Left ventricle myocardium superior (tissue), 1 donor: Measurements from ENCODE around the gene GPRC5B. TPM values are rescaled to one million over a fixed set of nuclear protein-coding genes. Genes with fewer than 3 reads are reported as not detected.
A peak's percentile ranks its signal among the peaks of the same experiment; 100 is the strongest.

ENCODE experiments used
- ATAC-seq: fragments of 200-7000 bp; cut with Tn5 transposase; one replicate; pipeline ENCODE4 v1.9.1; 2020; ENCODE audit warnings: mild to moderate bottlenecking, moderate library complexity
- DNase-seq: peaks from one replicate; pipeline ENCODE4 v3.0.0-alpha.2; 2020
- intact Hi-C: fragments of 100-400 bp; cut with micrococcal nuclease; formaldehyde crosslinking; loops from one replicate; pipeline ENCODE4 v1.11.0; 2022
- long read RNA-seq: library from polyadenylated mRNA; unstranded; transcript quantifications from one replicate; pipeline ENCODE4 v2.0.0, GENCODE V29; 2021
- total RNA-seq: library from RNA; stranded (reverse); fragmentation: NEBNext Ultra II Directional; extraction: Animal tissue kit (Norgen Biotek cat#: 25700); gene quantifications from one replicate; pipeline ENCODE4 v1.2.1, GENCODE V29; 2021
- donor health status: DM: no; HTN: yes; CAD: no; lungs with severe emphysema.

The GPRC5B gene, protein sequence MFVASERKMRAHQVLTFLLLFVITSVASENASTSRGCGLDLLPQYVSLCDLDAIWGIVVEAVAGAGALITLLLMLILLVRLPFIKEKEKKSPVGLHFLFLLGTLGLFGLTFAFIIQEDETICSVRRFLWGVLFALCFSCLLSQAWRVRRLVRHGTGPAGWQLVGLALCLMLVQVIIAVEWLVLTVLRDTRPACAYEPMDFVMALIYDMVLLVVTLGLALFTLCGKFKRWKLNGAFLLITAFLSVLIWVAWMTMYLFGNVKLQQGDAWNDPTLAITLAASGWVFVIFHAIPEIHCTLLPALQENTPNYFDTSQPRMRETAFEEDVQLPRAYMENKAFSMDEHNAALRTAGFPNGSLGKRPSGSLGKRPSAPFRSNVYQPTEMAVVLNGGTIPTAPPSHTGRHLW
- 103 TPM for total RNA-seq
- long read RNA-seq, full-length matches to known transcripts = 104 of 182 reads
- long read RNA-seq, partial matches to known transcripts = 24 of 182 reads
- long read RNA-seq, other reads (novel, unspliced or antisense) = 54 of 182 reads

- intact Hi-C loops = no loop called here
- peak; percentile 83 for DNase-seq
- ATAC-seq = peak; percentile 73
Observed at GRCh38 chr16:19884611-19885450, at the start of gene GPRC5B. Gene GPRC5B, minus strand, starts transcription at chr16:19884848. Its CDS starts 12,003 bp downstream, at chr16:19872845.

GRCh38 chr16:19933740-19934139 is 49.1 kb upstream of the GPRC5B start:
- intact Hi-C loops = no loop called here
- DNase-seq (no peak), ATAC-seq (no peak)

DNA sequence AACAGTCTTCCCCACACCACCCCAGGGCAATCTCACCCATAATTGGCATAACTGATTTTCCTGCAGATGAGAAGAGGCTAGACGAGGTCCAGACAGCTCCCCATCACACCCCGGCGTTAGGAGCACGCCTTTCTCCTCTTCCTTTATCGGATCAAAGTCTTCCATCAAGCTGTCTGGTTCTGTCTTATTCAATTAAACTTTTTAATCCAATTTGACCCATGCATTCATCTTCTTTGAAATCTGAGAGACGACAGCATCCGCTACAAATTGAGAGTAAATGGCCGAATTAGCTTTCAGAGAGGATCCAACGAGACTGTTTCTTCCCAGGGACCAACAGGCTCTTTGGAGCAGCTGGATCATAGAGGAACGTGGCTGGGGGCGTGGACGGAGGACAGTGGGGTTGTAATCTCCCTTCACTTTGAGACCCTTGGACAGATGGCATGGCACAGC is 44.4 kb upstream of the GPRC5B start:
- intact Hi-C loops = no loop called here

DNA sequence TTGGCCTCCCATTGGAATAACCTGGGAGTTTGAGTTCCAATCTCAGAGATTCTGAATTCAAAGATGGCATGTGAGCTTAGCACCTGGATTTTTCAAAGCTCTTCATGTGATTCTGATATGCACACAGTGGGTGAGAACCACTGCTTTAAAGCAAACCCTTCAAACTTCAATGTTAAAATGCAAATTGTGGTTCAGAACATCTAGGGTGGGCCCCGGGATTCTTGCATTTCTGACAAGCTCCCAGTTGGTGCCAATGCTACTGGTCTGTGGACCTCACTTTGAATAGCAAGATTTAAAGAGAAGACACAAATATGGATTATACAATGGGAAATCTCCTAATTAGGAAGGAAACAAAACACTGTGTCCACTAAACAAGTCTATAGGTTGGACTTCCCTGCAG is 43.8 kb upstream of the GPRC5B start:
- intact Hi-C loops = no loop called here
- DNase-seq (no peak), ATAC-seq (no peak)

More for the DNA sequence above, 44.4 kb upstream of the GPRC5B start:
- no peak for ATAC-seq
- DNase-seq = no peak

GRCh38 chr16:19926449-19927390 is 42.1 kb upstream of the GPRC5B start:
- no peak for DNase-seq
- intact Hi-C loops = no loop called here
- no peak for ATAC-seq

GRCh38 chr16:19923396-19923795 is 38.7 kb upstream of the GPRC5B start:
- no peak for ATAC-seq
- no peak for DNase-seq
- intact Hi-C loops = no loop called here

- intact Hi-C loops = no loop called here
- ATAC-seq = no peak
- DNase-seq = no peak
Observed at GRCh38 chr16:19919142-19919541, 34.5 kb upstream of the GPRC5B start.

DNA sequence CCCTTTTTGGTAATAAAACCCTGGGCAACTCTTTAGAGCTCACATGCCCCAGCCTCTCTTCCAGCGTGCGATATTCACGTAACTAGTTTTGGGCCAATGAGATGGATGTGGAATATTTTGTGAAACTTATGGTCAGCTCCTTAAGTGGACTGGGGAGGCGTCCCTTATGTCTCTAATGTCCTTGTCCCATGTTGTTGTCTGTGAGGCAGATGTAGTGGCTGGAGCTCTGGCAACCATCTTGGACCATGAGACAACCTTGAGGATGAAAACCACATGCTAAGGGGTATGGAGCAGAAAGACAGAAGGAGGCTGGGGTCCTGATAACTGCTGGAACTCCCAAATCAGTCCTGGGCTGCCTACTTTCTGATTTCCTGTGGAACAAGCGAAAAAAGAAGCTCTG is 31.4 kb upstream of the GPRC5B start:
- DNase-seq (no peak), ATAC-seq (no peak)
- intact Hi-C loops = no loop called here

- ATAC-seq (no peak), DNase-seq (no peak)
- intact Hi-C loops = no loop called here
Observed at GRCh38 chr16:19914877-19915276, 30.2 kb upstream of the GPRC5B start.

DNA sequence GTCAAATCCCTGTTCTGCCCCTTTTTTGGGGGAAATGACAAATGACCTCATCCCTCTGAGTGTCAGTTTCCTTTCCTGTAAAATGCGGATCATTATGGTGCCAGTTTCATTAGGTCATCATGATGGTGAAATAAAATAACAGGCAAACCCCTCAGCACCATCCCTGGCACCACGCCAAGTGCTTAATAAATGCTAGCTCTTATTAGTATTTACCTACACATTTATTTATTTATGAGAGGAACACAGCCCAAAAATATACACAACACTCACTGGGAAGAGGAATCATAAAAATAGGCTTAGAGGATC is 28.6 kb upstream of the GPRC5B start:
- ATAC-seq (no peak), DNase-seq (no peak)
- intact Hi-C loops = no loop called here

DNA sequence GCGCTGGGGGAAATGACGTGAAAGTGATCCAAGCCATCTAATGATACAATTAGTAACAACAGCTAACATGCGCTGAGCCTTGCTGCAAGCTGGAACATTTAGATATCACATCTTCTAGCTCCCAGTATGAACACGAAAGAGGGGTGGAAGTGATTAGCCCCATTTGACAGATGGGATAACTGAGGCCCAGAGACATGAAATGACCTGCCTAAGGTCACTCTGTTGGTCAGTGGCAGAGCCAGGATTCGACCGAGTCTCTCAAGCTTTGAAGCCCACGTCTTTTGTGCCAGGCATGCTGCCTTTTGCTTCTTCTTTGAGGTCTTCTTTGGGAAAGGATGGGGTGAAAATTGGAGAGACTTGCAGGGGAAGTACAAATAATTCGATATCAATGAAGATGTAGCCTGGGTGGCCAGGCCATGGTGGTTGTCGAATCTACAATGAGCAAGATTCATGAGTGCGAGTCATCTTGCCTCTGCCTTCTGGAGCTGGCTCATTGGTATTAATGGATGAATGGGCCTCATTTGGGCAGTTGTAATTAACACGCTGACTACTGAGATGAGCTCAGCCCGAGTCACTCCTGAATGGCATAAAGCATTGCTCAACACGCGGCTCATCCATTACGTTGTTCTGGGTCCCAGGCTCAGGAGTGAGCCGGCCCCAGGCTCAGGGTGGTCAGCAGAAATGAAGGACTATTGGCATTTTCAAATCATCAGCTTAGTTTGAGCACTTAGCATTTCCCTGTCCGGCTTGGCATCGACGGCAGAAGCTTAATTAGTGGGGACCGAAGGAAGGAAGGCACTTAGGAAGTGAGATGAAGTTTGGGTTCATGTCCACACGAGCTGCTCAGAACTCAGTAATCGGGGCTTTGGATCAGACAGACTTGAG is 28.0 kb upstream of the GPRC5B start:
- ATAC-seq (no peak), DNase-seq (no peak)
- intact Hi-C loops = no loop called here

GRCh38 chr16:19911747-19912454 is 27.3 kb upstream of the GPRC5B start:
- no peak for ATAC-seq
- DNase-seq = no peak
- intact Hi-C loops = no loop called here

DNA sequence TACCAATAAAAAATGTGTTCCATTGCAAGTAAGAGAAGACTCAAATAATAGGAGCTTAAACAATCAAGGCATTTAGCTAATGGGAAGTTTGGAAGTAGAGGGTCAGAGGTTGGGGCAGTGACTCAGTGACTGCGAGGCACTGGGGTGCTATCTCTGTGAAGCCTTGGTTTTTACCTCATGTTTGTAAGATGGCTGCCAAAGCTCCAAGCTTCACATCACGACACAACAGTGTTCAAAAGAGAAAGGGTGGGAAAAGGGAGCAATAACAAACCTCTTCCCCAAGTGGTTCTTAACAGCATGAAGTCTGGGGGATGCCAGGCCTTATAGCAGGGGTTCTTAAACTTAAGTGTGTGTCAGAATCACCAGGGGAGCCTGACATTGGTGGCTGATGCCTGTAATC is 26.6 kb upstream of the GPRC5B start:
- DNase-seq = no peak
- intact Hi-C loops = no loop called here

DNA sequence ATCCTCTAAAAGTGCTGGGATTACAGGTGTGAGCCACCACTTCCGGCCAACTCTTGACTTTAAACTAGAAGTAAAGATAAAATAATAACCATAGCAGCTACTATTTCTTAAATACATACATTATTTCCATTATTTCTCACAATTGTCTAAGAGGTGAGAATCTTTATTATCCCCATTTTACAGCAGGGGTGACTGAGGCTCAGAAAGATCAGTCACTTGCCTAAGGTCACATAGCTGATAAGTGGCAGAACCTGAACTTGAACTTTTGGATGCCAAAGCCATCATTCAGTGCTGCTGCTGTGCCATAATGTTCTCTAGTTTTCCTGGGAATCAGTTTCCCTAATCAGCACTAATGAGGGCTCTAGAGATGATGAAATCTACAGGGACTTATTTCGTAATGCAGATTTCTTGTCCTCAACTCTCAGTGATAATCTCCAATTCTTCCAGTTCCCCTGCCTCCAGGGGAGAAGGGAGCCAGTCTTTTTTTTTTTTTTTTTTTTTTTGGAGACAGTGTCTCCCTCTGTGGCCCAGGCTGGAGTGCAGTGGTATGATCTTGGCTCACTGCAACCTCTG is 25.2 kb upstream of the GPRC5B start:
- intact Hi-C loops = loop anchor here (5.0 kb wide), 1 partner anchor 472 kb away; no protein-coding TSS in a partner anchor
- ATAC-seq (no peak), DNase-seq (no peak)

More for the DNA sequence above, 26.6 kb upstream of the GPRC5B start:
- no peak for ATAC-seq

GRCh38 chr16:19908921-19909320 is 24.3 kb upstream of the GPRC5B start:
- DNase-seq = no peak
- intact Hi-C loops = loop anchor here (5.0 kb wide), 1 partner anchor 473 kb away; no protein-coding TSS in a partner anchor
- ATAC-seq = no peak

- intact Hi-C loops = loop anchor here (5.0 kb wide), 1 partner anchor 475 kb away; no protein-coding TSS in a partner anchor
- peak; percentile 89 for ATAC-seq
- peak; percentile 71 for DNase-seq
Observed at GRCh38 chr16:19907161-19907992, 22.7 kb upstream of the GPRC5B start.
